HG03060 (cell line): Measurements from ENCODE around the gene TBL1Y.
"Not testable (repeated sequence)": the region's sequence is repeated elsewhere in the genome, so short reads cannot be mapped to it uniquely, and the experiment has no call there.

ENCODE experiments used
- ATAC-seq: cut with Tn5 transposase; IDR thresholded peaks from one replicate; pipeline ENCODE4 v1.9.1; 2021; ENCODE audit warnings: low read depth, moderate number of reproducible peaks; ENCODE audit not compliant: unreplicated experiment

Gene TBL1Y

DNA sequence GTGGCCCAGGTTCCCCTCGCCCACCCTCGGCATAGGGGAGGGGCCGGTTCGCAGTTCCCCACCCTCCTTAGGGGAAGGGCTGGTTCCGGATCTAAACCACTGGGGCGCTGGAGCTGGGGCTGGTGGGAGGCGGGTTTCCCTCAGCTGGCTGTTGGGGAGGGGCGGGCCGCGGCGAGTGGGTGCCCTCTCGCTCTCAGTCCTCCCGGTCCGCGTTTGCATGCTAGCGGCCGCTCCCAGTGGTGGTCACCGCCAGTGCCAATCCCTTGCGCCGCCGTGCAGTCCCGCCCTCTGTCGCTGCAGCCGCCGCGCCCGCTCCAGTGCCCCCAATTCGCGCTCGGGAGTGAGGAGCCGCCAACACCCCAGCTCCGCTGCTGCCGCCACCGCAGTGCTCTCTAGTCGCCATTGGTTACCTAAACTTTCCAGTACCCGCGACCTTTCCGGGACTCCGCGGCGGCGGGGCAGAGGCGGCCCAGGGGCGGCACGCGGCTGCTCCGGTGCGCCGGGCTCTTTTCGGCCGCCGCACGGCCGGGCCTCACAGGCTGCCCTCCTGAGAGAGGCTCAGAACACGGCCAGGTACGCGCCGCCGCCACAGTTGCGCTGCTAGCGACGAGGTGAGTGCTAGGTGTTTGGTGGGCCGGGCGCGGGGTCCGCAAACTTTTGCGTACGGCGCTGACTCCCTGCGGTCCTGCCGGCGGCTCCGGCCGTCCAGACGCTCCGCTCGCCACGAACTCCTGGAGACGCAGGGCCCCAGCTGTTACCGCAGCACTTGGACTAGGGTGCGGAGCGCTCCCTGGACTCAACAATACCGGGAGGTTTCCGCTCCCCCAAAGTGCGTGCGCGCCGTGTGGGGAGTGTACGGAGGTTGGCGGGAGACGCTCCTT, at the start of gene TBL1Y:
TSS of gene TBL1Y (plus strand) at position 326 of the 881 bp plus-strand sequence. CDS start 114,388 bp downstream, outside the sequence.
- no peak for ATAC-seq

DNA sequence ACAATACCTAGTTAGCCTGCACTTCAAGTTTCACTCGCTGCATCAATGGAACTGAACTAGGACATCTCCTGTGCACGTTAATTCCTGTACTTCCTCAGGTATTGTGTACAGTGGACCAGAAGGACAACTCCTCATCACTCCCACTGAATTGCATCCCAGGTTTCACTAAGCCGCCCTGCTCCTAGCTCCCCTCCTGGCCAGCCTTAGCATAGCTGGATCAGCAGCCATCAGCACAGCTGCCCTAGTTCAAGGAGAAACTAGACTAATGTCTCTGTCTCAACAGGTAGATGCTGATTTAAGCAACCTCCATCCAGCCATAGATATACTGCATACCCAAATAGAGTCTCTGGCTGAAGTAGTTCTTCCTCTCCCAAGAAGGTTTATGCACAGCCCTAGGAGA, 16.0 kb upstream of the TBL1Y start:
- ATAC-seq: no peak

DNA sequence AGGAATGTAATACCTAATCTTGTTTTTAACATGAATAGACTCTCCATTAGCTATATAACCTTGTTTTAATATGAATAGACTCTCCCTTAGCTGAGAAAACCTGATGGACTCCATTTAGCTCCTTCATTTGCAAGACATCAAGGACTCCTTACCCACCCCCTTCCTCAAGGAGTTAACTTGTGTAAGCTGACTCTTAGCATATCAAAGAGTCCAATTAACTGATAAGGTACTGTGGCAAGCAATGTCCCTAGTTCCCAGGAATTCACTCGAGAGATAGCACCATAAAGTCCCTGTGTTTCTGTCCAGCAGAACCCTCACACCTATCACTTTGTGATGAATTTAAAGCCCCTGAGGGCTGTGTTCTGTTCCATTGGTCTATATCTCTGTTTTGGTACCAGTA, 15.3 kb upstream of the TBL1Y start:
- no peak for ATAC-seq

DNA sequence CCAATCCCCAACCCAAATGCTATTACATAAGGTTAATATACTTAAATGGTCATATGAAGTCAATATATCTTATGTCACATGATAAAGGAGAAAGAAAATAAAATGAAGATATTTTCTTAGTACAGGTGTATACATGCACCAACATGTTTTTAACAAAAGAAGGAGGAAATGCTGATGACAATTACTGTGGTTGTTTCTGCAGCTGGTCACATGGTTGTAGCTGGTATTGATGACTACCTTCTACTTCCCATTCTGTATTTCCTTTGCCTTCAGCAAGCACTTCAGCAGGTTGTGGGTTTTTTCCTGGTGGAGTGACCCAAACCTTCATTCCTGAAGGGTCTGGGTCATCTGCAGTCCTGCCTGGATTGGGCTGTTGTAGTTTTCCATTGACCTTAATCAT, 8.4 kb upstream of the TBL1Y start:
- ATAC-seq: not testable (repeated sequence)

DNA sequence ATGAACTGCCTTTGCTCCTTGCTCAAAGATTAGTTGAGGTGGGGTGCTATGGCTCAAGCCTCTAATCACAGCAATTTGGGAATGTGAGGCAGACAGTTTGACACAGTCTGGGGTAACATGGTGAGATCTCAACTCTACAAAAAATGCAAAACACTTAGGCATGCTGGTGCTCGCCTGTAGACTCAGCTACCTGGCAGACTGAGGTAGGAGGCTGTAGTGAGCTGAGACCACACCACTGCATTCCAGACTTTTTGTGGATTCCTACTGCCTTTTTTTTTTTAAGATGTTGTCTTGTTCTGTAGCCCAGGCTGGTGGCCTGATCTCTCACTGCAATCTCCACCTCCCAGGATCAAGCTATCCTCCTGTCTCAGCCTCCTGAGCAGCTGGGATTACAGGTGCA, 2.9 kb upstream of the TBL1Y start:
- ATAC-seq: no peak

DNA sequence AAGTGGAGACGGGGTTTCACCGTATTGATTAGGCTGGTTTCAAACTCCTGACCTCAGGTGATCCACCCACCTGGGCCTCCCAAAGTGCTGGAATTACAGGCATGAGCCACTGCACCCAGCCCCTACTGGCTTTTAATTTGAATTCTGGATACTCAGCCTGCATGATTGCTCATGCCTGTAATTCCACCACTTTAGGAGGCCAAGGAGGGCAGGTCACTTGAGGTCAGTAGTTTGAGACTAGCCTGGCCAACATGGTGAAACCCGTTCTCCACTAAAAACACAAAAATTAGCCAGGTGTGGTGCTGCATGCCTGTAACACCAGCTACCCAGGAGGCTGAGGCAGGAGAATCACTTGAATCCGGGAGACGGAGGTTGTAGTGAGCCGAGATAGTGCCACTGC, 2.5 kb upstream of the TBL1Y start:
- not testable (repeated sequence) for ATAC-seq

DNA sequence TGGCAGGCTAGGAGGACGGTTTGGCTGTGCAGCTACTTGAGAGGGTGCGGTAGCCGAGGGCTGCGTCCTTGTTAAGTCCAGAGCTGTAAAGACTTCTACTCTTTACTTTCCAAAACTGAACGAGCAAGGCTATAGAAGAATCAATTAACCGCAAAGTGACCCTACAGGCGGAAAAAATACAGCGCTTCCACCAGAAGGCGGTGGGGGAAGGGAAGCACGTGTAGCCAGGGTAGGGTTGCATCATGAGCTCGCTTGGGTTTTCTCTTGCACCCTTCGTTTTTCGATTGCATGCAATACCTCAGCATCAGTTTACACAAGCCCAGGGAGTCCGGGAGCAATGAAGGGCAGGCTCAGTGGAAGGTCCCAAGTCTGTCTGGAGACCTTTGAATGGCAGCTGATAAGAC, 1.4 kb upstream of the TBL1Y start:
- ATAC-seq: no peak

DNA sequence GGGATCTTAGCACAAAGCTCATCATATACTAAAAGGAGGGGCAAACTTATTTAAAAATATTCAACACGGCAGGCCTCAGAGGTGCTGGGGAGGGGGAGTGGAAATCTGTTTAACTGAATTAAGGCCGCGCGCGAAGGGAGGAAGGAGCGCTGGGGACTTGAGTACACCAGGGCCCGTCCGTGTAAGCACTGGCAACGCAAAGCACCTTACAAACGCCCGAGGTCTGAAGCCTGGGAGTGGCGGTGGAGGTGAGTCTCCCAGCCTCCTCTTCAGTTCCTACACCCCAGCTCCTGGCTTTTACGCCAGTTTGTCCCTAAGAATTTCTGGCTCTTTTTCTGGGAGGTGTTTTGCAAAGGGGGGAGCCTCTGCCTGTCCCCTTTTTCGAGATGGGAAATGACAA, 641 bp upstream of the TBL1Y start:
- no peak for ATAC-seq

DNA sequence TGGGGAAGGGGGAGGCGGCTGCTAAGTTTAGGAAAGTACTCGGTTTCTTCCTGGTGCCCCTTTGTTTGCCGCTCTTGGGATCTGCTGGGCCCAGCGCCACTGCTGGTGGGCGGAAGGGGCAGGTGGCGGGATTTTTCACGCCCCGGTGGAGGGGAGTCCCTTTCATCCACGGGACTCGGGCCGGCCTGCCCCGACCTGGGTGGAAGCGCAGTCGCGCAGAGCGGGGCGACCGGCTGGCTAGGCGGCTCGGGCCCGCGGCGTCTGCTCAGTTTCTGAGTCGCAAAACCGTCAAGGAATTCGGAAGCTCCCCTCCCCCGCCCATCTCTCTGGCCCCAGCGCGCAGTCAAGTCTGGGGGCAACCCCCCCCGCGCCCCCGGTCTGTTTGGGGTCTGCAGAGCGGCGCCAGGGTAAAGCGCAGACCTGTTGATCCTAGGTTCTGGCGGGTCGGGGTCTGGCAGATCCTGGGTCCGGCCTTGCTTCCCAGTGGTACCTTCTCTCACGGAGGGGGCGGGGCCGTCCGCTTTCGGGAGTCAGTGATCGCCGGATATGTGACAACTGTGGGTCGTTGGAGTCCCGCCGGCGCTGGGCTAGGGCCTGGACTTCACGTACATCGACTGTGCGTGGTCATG, 870 bp downstream of the TBL1Y start, which contains the start of gene AMELY:
TSS of gene AMELY (minus strand) at position 500 of the 629 bp plus-strand sequence. CDS start 39,144 bp downstream, outside the sequence.
- ATAC-seq: no peak

DNA sequence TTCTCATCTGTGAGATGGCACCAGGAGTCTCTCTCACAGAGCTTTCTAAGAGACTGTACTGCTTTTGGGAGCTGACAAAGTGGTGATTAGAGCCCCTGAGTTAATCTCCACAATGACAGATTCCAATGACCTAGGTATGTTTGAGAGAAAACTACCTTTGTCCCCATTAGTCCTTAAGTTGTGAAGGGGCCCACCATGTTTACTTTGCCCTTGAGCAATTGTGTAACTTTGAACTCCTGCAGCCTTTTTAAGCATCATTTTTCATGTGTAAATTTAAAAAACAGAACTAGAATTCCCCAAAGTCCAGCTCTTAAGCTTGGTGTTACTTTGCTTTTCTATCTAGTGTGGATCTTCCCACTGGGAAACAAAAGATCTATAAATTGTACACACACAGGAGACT, 2.9 kb downstream of the TBL1Y start:
- no peak for ATAC-seq

DNA sequence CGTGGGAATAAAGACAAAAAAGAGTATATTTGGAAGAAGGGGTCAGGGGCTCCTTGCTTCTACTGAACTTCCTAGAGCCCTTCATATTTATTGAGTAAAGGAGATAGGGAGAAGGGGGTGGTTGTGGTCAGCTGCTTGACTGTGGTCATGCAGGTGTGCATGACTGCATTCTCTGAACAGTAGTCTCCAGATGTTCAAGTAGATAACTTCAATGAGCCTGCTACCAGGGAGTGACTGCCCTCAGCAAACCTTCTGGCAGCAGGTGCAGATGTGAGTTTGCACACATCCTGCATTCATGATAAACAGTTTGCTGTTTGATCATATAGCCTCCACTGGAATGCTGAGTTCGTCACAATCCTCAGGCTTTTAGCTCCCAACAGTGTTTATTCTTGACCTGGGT, 10.6 kb downstream of the TBL1Y start:
- ATAC-seq: no peak

DNA sequence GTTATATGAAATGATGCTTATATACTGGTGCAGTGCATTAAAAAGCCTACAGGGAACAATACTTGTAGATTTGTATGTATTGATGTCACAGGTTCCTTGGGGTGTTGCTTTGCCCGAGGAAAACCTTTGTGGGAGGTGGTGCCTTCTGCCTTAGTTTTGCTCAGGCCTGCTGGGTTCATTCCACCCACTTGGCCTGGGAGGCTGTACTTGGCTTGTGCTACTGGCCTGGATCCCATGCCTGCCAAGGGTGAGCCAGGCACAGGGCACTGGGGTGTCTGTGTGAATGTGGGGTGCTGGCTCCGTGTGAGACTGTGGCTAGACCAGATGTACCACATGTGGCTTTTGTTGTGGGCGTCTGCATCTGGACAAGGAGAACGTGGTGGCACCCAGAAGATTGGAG, 17.8 kb downstream of the TBL1Y start:
- no peak for ATAC-seq

DNA sequence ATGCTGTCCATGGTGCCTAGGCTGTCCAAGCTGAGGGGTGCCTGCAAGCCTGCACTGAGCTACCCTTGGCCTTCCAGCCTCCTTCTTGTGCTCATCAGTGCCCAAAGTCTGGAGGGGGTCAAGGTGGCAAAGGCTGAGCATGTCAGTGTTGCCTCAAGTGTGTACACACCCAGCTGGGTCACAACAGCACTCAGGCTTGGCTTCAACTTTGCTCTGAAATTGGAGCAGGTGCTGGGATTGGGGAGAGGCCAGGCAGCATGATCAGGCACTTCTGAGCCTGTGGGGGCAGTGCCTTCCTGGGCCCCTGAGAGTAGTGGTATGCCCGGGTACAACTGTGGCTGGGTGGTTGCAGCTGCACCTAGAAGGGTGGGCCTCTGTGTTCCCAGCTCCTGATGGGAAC, 18.7 kb downstream of the TBL1Y start:
- ATAC-seq: no peak

DNA sequence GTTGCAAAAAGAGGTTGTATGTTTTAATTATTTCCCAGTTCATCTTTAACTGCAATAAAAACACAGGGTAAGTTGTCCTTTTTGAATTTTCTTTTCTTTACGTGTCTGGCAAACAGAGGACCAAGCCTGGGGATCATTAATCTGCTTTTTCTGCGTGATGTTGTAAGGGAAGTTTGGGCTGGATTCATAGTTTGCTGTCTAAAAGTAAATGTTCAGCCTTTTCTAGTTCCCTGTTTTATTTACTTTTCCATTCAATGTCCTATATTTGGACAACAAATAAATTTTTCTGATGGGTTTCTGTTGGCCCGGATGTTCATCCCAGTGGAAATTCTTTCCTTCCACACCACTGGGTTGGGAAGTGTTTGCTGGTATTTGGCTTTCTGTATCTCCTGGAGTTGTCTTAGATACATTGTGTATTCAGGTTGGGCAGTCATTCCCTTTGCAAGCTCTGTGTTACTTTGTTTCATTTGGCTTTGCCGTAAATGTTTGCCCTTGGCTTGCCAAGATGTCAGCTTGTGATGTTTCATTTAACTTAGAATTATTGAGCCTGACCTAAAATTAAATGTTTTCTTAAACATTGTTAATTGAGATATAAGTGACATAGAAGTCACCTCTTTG, 21.4 kb downstream of the TBL1Y start:
- ATAC-seq: no peak

DNA sequence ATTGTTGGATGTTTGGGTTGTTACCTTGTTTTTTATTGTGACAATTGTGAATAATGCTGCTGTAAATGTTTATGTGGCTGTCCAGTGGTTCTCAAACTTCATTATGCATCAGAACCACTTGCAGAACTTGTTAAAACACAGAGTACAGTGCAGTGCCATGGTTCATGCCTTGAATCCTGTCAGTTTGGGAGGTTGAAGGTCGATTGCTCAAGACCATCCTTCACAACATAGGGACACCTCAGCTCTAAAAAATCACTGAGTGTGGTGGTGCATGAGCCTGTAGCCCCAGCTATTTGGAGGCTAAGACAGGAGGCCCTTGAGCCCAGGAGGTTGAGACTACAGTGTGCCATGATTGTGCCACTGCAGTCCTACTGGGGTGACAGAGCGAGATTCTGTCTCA, 25.0 kb downstream of the TBL1Y start:
- no peak for ATAC-seq

DNA sequence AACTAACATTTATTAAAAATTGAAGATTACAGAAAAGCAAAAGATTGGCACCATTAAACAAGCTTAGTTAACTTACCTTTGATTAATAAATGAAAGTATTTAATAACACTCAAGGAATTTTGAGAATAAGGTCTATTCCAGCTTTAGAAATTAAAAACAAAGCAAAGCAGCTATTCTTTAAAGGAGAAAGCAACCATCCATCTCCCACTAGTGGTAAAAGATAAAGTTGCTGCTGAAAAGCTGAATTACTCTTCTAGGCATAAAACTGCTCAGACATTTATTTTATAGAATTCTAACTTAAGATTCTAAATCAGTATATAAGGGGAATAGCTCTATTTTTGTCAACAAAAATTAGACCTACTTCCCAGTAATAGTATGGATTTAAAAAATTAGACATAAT, 37.2 kb downstream of the TBL1Y start:
- ATAC-seq: no peak

DNA sequence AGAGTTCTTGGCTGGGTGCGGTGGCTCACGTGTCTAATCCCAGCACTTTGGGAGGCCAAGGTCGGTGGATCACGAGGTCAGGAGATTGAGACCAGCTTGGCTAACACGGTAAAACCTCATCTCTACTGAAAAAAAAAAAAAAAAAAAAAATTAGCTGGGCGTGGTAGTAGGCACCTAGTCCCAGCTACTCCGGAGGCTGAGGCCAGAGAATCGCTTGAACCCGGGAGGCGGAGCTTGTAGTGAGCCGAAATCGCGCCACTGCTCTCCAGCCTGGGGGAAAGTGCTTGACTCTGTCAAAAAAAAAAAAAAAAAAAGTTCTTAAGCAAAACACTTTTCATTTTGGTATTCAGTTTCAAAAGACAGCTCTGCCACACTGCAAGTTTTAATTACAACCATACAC, 37.9 kb downstream of the TBL1Y start:
- no peak for ATAC-seq

DNA sequence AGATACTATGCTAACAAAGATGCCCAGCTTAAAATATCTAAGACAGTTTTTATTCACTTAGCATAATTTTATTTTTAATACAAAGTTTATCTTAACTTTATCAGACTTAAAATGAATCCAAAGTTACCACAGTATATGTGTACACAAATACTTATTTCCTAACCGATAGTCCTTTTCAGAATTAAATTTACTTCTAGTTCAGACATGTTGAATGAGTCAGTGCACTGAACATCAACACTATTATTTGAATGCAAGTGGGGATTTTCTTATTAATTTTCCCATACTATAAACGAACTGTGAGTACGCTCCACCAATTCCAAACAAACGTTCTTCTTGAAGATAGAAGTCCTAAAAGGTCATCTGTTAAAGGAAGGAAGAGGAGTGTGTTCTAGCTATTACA, 39.5 kb downstream of the TBL1Y start:
- ATAC-seq: no peak

DNA sequence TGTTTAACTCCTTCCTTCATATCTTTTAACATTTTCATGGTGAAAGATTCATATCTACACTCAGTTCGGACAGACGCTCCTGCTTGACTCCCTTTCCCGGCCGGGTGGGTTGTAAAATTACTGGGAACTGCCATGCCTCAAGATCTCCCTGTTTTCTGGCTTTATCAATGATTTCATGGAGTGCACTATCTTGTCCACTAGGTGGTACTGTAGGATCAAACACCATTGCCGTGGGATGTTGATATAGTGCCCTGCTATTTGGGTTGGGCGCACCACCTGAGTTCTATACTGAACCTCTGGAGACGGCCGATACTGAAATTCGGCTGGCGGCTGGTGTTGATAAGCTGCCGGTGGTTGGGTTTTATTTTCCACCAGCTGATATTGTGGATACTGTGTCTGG, 54.2 kb downstream of the TBL1Y start:
- no peak for ATAC-seq

DNA sequence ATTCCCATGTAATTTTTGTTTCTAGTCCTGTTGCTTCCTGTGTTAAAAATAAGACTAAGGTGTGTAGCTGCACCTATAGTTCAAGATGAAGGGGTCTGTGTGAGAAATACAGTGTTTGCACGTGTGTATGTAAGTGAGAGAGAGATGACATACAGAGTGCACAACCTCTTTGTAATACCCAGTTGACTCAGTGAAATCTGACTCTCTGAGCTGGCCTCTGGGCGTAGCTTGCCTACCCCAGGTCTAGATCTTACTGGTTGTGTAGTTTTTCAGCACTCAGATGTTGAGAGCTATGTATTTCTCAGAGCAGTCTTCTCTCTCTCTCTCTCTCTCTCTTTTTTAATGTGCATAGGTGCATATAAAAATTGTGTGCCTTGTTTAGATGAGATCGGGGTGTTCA, 56.0 kb downstream of the TBL1Y start:
- no peak for ATAC-seq

DNA sequence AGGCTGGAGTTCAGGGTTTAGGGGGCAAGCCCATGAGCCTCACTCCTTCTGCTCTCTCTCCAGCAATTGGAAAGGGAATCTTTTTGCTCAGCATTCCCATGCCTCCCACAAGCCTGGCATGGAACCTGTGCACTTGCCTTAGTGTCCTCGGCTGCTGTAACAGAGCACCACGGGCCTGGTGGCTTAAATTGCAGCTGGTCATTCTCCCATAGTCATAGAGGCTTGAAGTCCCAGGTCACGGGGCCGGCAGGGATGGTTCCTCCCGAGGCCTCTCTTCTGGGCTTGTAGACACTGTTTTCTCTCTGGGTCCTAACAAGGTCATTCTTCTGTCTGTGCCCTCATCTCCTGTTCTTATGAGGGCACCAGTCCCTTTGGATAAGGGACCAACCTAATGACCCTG, 57.2 kb downstream of the TBL1Y start:
- no peak for ATAC-seq

DNA sequence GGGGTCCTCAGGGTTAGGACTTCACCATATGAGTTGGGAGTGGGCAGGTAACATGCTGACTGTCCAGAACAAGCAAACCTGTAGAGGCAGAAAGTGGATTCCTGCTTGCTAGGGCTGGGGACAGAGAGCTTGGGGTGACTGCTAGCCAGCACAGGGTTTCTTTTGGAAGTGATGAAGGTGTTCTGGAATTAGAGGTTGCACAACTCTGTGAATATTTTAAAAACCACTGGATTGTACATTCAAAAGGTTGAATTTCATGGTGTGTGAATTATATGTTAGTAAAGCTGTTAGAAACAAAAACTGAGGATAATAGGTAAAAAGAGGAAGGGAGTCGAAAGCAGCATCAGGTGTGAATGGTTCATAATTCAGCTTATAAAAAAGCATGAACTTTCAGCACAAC, 57.7 kb downstream of the TBL1Y start:
- ATAC-seq: no peak
